ENCODE results near the gene RPL36AL. TPM values are rescaled to one million over a fixed set of nuclear protein-coding genes. Genes with fewer than 3 reads are reported as not detected.

Gene RPL36AL
- total RNA-seq, 1 donor from 2014 or later, result 143 TPM

DNA sequence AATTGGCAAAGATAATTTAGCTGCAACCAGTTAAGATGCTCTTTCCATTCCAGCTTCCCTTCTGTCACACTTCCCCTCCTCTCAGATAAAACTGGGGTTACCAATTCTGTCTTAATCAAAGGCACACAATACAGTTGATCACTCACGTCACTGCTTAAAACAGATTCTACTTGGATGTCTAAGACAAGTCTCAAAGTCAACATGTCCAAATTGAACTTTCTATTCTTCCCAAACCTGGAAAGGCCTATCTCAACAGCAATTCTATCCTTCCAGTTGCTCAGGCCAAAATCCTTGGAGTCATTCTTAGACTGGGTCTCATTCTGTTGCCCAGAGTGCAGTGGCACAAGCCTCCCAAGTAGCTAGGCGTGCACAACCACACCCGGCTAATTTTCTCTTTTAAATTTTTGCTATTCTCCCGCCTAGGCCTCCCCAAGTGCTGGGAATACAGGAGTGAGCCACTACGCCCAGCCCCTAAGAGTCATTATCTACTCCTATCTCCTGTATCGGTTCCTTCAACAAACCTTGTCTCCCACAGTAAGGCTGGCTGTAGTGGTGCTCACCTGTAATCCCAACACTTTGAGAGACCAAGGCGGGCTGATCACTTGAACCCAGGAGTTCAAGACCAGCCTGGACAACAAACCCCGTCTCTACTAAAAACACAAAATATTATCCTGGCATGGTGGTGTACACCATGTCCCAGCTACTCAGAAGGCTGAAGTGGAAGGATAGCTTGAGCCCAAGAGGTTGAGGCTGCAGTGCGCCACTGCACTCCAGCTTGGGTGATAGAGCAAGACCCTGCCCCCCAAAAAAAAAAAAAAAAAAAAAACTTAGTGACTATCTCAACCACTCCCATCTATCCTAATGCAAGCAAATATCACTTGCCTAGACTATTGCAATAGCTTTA is 39.0 kb downstream of the RPL36AL start:
- no peak for DNase-seq (ENCODE audit: low read depth)

DNA sequence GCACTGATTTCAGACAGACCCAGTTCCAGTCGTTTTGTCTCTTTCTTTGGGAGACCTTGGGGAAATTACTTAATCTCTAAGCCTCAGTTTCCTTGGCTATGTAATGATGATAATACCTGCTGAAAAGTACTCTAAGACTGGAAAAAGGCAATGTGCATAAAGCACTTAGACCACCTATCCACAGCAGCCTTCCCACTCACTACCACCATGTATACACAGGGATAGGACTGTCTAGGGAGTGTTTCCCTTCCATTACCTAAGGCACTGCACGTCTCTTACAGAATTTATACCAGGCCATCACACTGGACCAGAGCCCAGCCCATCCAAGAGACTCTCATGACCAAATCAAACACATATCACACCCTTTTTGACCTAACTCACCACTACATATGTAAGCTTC is 40.6 kb downstream of the RPL36AL start:
- no peak for DNase-seq (ENCODE audit: low read depth)

GRCh38 chr14:49578141-49578540 is 42.3 kb downstream of the RPL36AL start:
- no peak for DNase-seq (ENCODE audit: low read depth)

GRCh38 chr14:49574038-49574437 is 46.4 kb downstream of the RPL36AL start:
- no peak for DNase-seq (ENCODE audit: low read depth)

DNA sequence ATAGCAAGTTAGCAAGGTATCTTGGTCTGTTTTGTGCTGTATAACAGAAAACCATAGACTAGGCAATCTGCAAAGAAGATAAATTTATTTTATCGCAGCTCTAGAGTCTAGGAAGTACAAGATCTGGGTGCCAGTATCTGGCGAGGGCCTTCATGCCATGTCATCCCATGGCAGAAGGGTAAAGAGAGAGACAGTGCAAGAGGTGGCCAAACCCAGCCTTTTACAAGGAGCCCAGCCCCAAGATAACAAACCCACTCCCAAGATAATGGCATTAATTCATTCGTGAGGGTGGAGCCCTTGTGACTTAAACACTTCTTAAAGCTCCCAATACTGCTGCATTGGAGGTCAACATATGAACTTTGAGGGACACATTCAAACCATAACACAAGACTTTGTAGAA is 51.1 kb downstream of the RPL36AL start:
- DNase-seq (ENCODE audit: low read depth), result no peak

Other genes starting within 250 kb of the RPL36AL start
- gene RPS29, start 34.2 kb downstream of the RPL36AL start, total RNA-seq, result 2,887 and 4,246 TPM in 2 replicates
- 6.6 and 9.1 TPM in 2 replicates for gene LRR1, start 21.7 kb downstream of the RPL36AL start, total RNA-seq
- gene MGAT2, start 173 bp upstream of the RPL36AL start, total RNA-seq, result 66.5 and 69.9 TPM in 2 replicates
- 12.5 and 15.6 TPM in 2 replicates for gene DNAAF2, start 14.6 kb upstream of the RPL36AL start, total RNA-seq
- 1.0 and 1.7 TPM in 2 replicates for gene POLE2, start 67.6 kb upstream of the RPL36AL start, total RNA-seq
- 4.9 and 6.1 TPM in 2 replicates for gene KLHDC1, start 72.5 kb upstream of the RPL36AL start, total RNA-seq
- 96.8 and 101 TPM in 2 replicates for gene KLHDC2, start 147.5 kb upstream of the RPL36AL start, total RNA-seq
- gene NEMF, start 232.2 kb upstream of the RPL36AL start, total RNA-seq, result 58.2 and 72.9 TPM in 2 replicates